ENCODE measurements around the gene COL9A1.

The COL9A1 gene

DNA sequence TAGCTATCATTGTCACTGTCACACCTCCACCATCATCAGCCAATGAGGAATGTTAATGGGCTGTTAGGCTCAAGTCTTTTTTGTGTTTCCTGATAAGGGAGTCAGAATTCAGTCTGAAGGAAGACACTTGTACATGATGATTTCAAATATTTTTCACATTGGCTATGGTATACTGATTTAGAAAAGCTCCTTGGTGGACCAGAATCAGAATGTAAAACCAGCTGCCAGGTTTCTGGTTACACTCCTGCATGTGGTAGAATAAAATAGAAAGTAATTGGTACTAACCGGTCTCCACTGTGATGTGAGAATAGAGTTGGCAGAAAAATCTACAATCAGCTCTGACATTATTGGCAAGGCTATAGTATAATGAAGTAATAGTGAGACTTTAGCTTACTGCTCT lies 10.7 kb downstream of the COL9A1 start:
- TF ChIP-seq TOX (CRISPR knock-in tag; IDR thresholded peaks at IDR 0.05; ENCODE audit: borderline replicate concordance) (no peak), PPARA (CRISPR knock-in tag; IDR thresholded peaks at IDR 0.05; ENCODE audit: borderline replicate concordance) (no peak), ZFP3 (CRISPR knock-in tag; IDR thresholded peaks at IDR 0.05) (no peak), ARNTL (CRISPR knock-in tag; IDR thresholded peaks at IDR 0.05; ENCODE audit: borderline replicate concordance, low read depth) (no peak), ZNF565 (CRISPR knock-in tag; conservative IDR thresholded peaks at IDR 0.05; ENCODE audit: low read depth) (no peak), ESRRG (CRISPR knock-in tag; IDR thresholded peaks at IDR 0.05) (no peak), TCF4 (CRISPR knock-in tag; IDR thresholded peaks at IDR 0.05; ENCODE audit: borderline replicate concordance) (no peak), ISL1 (CRISPR knock-in tag; IDR thresholded peaks at IDR 0.05) (no peak), BACH2 (CRISPR knock-in tag; IDR thresholded peaks at IDR 0.05; ENCODE audit: borderline replicate concordance) (no peak), ZNF8 (CRISPR knock-in tag; IDR thresholded peaks at IDR 0.05) (no peak), ZNF70 (CRISPR knock-in tag; IDR thresholded peaks at IDR 0.05) (no peak), ZC3H10 (CRISPR knock-in tag; IDR thresholded peaks at IDR 0.05) (no peak)
- TF ChIP-seq, protein P1, sequence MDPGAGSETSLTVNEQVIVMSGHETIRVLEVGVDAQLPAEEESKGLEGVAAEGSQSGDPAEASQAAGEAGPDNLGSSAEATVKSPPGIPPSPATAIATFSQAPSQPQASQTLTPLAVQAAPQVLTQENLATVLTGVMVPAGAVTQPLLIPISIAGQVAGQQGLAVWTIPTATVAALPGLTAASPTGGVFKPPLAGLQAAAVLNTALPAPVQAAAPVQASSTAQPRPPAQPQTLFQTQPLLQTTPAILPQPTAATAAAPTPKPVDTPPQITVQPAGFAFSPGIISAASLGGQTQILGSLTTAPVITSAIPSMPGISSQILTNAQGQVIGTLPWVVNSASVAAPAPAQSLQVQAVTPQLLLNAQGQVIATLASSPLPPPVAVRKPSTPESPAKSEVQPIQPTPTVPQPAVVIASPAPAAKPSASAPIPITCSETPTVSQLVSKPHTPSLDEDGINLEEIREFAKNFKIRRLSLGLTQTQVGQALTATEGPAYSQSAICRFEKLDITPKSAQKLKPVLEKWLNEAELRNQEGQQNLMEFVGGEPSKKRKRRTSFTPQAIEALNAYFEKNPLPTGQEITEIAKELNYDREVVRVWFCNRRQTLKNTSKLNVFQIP (CRISPR knock-in tag; IDR thresholded peaks at IDR 0.05; ENCODE audit: borderline replicate concordance, low read depth) = no peak
- TF ChIP-seq, protein P2, sequence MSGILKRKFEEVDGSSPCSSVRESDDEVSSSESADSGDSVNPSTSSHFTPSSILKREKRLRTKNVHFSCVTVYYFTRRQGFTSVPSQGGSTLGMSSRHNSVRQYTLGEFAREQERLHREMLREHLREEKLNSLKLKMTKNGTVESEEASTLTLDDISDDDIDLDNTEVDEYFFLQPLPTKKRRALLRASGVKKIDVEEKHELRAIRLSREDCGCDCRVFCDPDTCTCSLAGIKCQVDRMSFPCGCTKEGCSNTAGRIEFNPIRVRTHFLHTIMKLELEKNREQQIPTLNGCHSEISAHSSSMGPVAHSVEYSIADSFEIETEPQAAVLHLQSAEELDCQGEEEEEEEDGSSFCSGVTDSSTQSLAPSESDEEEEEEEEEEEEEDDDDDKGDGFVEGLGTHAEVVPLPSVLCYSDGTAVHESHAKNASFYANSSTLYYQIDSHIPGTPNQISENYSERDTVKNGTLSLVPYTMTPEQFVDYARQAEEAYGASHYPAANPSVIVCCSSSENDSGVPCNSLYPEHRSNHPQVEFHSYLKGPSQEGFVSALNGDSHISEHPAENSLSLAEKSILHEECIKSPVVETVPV (CRISPR knock-in tag; IDR thresholded peaks at IDR 0.05) = no peak
- TF ChIP-seq, protein P3, sequence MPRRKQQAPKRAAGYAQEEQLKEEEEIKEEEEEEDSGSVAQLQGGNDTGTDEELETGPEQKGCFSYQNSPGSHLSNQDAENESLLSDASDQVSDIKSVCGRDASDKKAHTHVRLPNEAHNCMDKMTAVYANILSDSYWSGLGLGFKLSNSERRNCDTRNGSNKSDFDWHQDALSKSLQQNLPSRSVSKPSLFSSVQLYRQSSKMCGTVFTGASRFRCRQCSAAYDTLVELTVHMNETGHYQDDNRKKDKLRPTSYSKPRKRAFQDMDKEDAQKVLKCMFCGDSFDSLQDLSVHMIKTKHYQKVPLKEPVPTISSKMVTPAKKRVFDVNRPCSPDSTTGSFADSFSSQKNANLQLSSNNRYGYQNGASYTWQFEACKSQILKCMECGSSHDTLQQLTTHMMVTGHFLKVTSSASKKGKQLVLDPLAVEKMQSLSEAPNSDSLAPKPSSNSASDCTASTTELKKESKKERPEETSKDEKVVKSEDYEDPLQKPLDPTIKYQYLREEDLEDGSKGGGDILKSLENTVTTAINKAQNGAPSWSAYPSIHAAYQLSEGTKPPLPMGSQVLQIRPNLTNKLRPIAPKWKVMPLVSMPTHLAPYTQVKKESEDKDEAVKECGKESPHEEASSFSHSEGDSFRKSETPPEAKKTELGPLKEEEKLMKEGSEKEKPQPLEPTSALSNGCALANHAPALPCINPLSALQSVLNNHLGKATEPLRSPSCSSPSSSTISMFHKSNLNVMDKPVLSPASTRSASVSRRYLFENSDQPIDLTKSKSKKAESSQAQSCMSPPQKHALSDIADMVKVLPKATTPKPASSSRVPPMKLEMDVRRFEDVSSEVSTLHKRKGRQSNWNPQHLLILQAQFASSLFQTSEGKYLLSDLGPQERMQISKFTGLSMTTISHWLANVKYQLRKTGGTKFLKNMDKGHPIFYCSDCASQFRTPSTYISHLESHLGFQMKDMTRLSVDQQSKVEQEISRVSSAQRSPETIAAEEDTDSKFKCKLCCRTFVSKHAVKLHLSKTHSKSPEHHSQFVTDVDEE (CRISPR knock-in tag; IDR thresholded peaks at IDR 0.05) = no peak
- TF ChIP-seq, protein P4, sequence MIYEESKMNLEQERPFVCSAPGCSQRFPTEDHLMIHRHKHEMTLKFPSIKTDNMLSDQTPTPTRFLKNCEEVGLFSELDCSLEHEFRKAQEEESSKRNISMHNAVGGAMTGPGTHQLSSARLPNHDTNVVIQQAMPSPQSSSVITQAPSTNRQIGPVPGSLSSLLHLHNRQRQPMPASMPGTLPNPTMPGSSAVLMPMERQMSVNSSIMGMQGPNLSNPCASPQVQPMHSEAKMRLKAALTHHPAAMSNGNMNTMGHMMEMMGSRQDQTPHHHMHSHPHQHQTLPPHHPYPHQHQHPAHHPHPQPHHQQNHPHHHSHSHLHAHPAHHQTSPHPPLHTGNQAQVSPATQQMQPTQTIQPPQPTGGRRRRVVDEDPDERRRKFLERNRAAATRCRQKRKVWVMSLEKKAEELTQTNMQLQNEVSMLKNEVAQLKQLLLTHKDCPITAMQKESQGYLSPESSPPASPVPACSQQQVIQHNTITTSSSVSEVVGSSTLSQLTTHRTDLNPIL (CRISPR knock-in tag; IDR thresholded peaks at IDR 0.05; ENCODE audit: low read depth) = no peak

DNA sequence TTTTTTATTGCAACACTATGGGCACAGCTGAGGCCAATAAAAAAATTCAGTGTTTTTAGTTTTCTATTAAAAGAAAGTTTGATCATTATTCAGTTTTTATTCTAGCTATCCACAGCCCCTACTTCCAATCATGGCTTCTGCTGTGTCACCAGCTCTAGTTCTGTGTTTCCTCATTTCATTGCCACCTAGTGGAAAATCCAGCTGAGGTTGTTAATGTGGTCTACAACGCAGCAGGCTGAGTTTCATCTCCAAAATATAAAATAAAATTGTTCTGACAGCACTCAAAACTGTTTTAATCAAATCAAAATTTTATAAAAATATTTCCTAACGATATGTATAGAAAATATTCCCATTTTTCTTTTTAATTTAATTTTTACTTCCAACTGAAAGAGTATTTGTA lies 13.6 kb downstream of the COL9A1 start:
- TF ChIP-seq PPARA (CRISPR knock-in tag; IDR thresholded peaks at IDR 0.05; ENCODE audit: borderline replicate concordance) = no peak
- no peak for TF ChIP-seq ZNF8 (CRISPR knock-in tag; IDR thresholded peaks at IDR 0.05)
- no peak for TF ChIP-seq ZFP30 (CRISPR knock-in tag; IDR thresholded peaks at IDR 0.05)
- TF ChIP-seq ZNF70 (CRISPR knock-in tag; IDR thresholded peaks at IDR 0.05) = no peak
- TF ChIP-seq TOX (CRISPR knock-in tag; IDR thresholded peaks at IDR 0.05; ENCODE audit: borderline replicate concordance) = no peak
- TF ChIP-seq ESRRG (CRISPR knock-in tag; IDR thresholded peaks at IDR 0.05) = no peak
- TF ChIP-seq RARB (CRISPR knock-in tag; IDR thresholded peaks at IDR 0.05) = no peak
- TF ChIP-seq GLIS3 (CRISPR knock-in tag; IDR thresholded peaks at IDR 0.05) = no peak
- ATAC-seq = 0 out of 3 replicates have a peak, but pooled peaks have one; percentile 51

More for the DNA sequence above, 10.7 kb downstream of the COL9A1 start:
- ATAC-seq = no peak

DNA sequence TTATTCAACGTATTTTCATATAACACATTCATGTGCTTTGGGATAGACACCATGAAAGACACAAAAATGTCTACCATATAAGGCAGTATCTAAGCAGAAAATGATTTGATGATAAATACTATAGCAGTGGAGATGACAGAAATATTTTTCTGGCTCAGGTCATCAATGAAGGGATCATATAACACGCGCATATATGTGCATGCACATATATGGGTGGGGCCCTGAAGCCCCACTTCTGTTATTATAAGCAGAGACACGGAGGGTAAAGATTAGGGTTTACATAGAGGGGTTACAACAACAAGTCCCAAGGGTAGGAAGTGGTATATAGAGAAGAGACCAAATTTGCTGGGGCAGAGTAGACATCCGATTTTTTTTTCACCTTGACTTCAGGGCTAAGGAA lies 16.0 kb downstream of the COL9A1 start:
- no peak for TF ChIP-seq TOX (CRISPR knock-in tag; IDR thresholded peaks at IDR 0.05; ENCODE audit: borderline replicate concordance)
- TF ChIP-seq ZFP30 (CRISPR knock-in tag; IDR thresholded peaks at IDR 0.05) = no peak
- TF ChIP-seq, protein P5, sequence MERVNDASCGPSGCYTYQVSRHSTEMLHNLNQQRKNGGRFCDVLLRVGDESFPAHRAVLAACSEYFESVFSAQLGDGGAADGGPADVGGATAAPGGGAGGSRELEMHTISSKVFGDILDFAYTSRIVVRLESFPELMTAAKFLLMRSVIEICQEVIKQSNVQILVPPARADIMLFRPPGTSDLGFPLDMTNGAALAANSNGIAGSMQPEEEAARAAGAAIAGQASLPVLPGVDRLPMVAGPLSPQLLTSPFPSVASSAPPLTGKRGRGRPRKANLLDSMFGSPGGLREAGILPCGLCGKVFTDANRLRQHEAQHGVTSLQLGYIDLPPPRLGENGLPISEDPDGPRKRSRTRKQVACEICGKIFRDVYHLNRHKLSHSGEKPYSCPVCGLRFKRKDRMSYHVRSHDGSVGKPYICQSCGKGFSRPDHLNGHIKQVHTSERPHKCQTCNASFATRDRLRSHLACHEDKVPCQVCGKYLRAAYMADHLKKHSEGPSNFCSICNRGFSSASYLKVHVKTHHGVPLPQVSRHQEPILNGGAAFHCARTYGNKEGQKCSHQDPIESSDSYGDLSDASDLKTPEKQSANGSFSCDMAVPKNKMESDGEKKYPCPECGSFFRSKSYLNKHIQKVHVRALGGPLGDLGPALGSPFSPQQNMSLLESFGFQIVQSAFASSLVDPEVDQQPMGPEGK (CRISPR knock-in tag; IDR thresholded peaks at IDR 0.05; ENCODE audit: borderline replicate concordance) = no peak
- TF ChIP-seq PPARA (CRISPR knock-in tag; IDR thresholded peaks at IDR 0.05; ENCODE audit: borderline replicate concordance) = no peak
- TF ChIP-seq TCF4 (CRISPR knock-in tag; IDR thresholded peaks at IDR 0.05; ENCODE audit: borderline replicate concordance) = no peak
- no peak for TF ChIP-seq SNAI2 (CRISPR knock-in tag; IDR thresholded peaks at IDR 0.05)
- TF ChIP-seq, protein P3 (CRISPR knock-in tag; IDR thresholded peaks at IDR 0.05) = no peak
- TF ChIP-seq BACH2 (CRISPR knock-in tag; IDR thresholded peaks at IDR 0.05; ENCODE audit: borderline replicate concordance) = no peak
- no peak for TF ChIP-seq ISL1 (CRISPR knock-in tag; IDR thresholded peaks at IDR 0.05)
- no peak for ATAC-seq
